Activated CD4-positive, alpha-beta T cell treated with anti-CD3 and anti-CD28 coated beads for 48 hours (primary cell): ENCODE measurements around the gene ANLN.
"Not testable (repeated sequence)": the region's sequence is repeated elsewhere in the genome, so short reads cannot be mapped to it uniquely, and the experiment has no call there.

ENCODE experiments used
- DNase-seq: peaks from one replicate; pipeline ENCODE4 v3.0.0-alpha.2; 2020

The ANLN gene

DNA sequence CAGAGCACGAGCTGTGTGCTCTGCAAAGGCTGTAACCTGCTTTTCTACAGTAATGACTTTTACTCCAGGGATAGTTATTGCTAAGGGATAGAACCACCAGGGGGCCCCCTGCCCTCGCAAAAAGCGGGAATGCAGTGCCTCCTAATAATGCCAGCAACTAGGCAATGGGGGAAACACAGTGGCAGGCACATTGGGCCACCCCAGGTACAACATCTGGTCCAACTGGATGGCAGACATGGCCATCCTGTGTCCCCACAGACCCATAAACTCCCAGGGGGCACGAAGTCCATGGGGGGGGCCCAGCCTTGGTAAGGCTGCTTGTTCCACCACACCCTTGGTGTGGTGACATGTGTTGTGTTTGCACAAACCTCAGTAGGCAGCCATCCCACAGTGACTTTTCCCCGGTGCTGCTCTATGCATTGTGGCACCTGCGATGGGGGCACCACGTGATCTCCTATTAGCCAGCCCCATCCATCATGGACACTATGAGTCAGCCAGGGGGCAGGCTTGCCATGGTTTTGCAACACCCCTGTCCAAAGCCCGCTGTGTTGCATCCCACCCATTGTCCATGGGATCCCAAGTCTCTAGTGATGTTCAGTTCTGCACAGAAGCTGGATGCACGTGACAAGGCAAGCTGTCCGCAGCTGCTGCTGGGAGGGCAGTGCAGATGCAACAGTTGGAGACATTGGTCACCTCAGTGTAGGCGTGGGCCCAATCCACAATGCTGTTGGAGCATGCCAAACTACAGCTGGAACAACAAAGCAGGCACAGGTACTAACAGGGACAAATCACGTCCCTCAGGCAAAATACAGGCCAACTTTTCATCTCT, 84.0 kb downstream of the ANLN start:
- peak; percentile 70 for DNase-seq

GRCh38 chr7:36474283-36475010, 84.8 kb downstream of the ANLN start:
- DNase-seq: peak; percentile 6

DNA sequence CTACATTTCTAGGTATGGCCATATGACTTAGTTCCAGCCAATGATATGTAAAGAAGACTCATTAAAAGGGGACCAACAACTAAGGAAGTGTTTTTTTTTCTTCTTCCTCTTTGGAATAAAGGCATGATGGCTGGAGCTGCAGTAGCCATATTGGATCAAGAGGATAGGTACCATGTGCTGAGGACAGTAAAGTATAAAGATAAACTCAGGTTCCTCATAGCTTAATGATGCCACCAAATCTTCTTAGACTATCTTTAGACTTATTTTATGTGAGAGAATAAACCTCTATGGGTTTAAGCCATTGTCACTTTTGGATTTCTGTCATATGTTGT, 85.3 kb downstream of the ANLN start:
- no peak for DNase-seq

DNA sequence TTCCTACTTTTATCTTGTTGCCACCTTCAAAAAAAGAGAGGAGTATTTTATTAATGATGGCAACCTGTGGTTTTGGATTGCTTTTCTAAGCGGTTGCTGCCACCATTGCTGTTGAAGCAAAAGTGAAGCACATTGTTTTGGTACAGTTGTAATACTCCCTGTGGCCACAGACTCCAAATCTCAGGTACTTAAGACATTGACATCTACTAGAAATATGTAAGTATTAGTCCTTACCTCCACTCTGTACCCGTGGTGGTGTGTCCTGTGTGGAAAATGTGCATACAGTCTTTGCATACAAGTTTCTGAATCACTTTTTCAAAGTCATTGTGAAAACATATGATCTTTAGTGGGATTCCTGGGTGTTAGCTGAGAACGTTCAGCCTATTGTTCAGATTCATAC, 85.7 kb downstream of the ANLN start:
- DNase-seq: peak; percentile 53

DNA sequence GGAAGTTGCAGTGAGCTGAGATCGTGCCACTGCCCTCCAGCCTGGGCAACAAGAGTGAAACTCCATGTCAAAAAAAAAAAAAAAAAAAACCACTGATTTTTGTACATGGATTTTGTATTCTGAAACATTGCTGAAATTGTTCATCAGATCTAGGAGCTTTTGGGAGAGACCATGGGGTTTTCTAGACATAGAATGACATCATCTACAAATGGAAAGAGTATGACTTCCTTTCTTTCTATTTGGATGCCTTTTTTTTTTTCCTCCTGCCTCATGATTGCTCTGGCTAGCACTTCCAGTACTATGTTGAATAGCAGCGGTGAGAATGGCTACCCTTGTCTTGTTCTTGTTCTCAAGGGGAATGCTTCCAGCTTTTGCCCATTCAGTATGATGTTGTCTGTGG, 89.1 kb downstream of the ANLN start:
- no peak for DNase-seq

GRCh38 chr7:36483853-36484252, 94.2 kb downstream of the ANLN start:
- DNase-seq: not testable (repeated sequence)

DNA sequence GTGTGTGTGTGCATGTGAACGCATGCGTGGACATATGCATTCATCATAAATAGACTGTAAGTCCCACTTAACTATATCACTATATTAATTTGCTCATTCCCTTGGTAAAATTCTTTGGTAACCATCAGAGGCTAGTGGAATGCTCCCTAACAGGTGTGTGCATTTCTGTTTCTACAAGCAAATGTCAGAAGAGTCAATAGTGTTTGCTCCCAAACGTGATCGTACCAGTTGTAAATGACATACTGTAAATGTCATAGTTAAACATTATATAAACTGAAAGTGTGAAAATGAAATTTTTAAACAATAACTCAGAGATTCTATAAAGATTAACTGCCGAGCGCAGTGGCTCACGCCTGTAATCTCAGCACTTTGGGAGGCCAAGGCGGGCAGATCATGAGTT, 94.6 kb downstream of the ANLN start:
- no peak for DNase-seq

DNA sequence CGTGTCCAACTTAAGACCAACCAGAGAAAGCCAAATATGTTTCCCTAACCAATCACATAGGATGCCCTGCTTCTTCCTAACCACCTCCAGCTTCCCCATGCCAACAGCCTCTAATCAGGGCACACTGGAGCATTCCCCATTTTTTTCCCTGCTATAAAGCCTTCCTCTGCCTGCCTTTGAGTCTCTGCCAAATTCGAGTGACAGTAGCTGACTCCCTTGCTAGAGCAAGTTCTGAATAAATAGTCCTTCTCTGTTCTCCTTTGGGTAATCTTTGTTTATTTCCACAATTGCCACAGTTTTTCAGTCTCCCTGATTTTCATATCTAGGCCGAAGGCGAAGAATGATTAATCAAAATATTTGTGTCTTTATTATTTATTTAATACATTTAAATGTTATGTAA, 96.7 kb downstream of the ANLN start:
- no peak for DNase-seq

DNA sequence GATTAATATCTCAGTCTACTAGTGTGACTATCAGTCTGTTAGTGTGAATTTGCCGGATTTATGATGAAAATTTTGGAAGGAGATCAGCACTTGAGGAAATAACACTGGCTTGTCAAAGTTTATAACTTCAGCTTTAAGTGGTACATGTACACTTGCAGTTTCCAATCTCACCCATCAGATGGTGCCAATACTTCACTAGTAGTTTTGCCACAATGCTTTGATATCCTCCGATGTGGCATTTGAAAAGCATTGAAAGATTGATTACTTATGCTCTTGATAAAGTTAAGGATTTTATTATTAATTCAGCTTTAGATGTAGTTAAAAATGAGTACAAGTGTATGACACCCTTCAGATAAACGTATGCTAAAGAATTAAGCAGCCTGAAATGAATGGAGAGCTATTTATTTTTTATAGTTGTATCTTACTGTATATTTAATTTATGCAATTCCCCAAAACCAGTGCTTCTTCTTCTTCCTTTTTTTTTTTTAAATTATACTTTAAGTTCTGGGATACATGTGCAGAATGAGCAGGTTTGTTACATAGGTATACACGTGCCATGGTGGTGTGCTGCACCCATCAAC, 98.2 kb downstream of the ANLN start:
- peak; percentile 21 for DNase-seq

DNA sequence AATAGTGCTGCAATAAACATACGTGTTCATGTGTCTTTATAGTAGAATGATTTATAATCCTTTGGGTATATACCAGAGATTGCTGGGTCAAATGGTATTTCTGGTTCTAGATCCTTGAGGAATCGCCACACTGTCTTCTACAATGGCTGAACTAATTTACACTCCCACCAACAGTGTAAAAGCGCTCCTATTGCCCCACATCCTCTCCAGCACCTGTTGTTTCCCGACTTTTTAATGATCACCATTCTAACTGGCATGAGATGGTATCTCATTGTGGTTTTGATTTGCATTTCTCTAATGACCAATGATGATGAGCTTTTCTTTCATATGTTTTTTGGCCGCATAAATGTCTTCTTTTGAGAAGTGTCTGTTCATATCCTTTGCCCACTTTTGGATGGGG, 99.0 kb downstream of the ANLN start:
- DNase-seq: not testable (repeated sequence)

DNA sequence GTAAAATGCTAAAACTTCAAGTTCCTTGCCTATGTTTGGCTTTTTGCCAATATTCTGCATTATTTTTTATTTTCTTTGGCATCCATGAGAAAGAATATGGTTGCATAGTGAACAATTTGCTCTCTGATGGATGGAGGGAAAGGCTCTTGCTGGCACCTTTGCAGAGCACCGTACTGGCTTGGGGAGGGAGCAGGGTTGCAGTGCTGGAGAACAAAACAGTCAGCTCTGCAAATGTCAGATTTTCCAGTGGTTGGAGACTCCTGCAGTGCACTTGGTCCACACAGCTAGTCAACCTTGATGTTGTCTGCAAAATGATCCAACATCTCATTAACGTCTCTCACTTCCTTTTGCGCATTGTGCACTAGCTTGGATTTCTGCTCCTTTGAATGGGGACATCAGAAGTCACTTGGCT, 100.8 kb downstream of the ANLN start:
- no peak for DNase-seq

- no peak for DNase-seq
Measured at GRCh38 chr7:36491317-36491716, 101.7 kb downstream of the ANLN start.

GRCh38 chr7:36496576-36496975, 106.9 kb downstream of the ANLN start:
- no peak for DNase-seq

GRCh38 chr7:36497176-36497575, 107.5 kb downstream of the ANLN start:
- DNase-seq: not testable (repeated sequence)

GRCh38 chr7:36497775-36498174, 108.1 kb downstream of the ANLN start:
- no peak for DNase-seq
